BLaER1 (cell line): ENCODE data around the gene GPN3.

ENCODE experiments used
- H3K27ac ChIP-seq: shearing (Covaris generic); formaldehyde crosslinking; 2 replicates; pipeline ENCODE4 v1.8.1; 2022
- H3K27me3 ChIP-seq: shearing (Covaris generic); formaldehyde crosslinking; 2 replicates; pipeline ENCODE4 v1.8.1; 2022
- H3K36me3 ChIP-seq: shearing (Covaris generic); formaldehyde crosslinking; 2 replicates; pipeline ENCODE4 v1.8.1; 2022
- H3K4me1 ChIP-seq: shearing (Covaris generic); formaldehyde crosslinking; 2 replicates; pipeline ENCODE4 v1.8.1; 2022
- H3K4me2 ChIP-seq: shearing (Covaris generic); formaldehyde crosslinking; 2 replicates; pipeline ENCODE4 v1.8.1; 2022
- H3K4me3 ChIP-seq: shearing (Covaris generic); formaldehyde crosslinking; 2 replicates; pipeline ENCODE4 v1.8.1; 2022
- H3K9ac ChIP-seq: shearing (Covaris generic); formaldehyde crosslinking; 2 replicates; pipeline ENCODE4 v1.8.1; 2022
- H3K9me3 ChIP-seq: shearing (Covaris generic); formaldehyde crosslinking; 2 replicates; pipeline ENCODE4 v1.8.1; 2022
- H4K20me1 ChIP-seq: shearing (Covaris generic); formaldehyde crosslinking; 2 replicates; pipeline ENCODE4 v1.8.1; 2022
- Cebpa-rat ChIP-seq: shearing (Covaris generic); IDR thresholded peaks from 2 replicates; pipeline ENCODE4 v1.8.1; 2022

Gene GPN3

GRCh38 chr12:110403976-110404682 lies 63.9 kb downstream of the GPN3 start:
- Histone ChIP-seq H3K27me3 (no peaks in the 10 kb centered on the region), H4K20me1 (peaks cover 20% of the 10 kb centered on the region), H3K9me3 (no peaks in the 10 kb centered on the region), H3K36me3 (peaks cover 28% of the 10 kb centered on the region), H3K4me1 (peaks cover 19% of the 10 kb centered on the region), H3K9ac (peak overlapping the region; percentile 97), H3K4me3 (peak overlapping the region; percentile 93), H3K27ac (peak overlapping the region; percentile 99), H3K4me2 (peak overlapping the region; percentile 92)
- TF ChIP-seq Cebpa-rat: no peak

GRCh38 chr12:110403146-110403975 lies 64.7 kb downstream of the GPN3 start, which contains the start of gene ANAPC7:
TSS of gene ANAPC7 (minus strand) at chr12:110403708. CDS start at chr12:110403627, 81 bp downstream.
- no peak for TF ChIP-seq Cebpa-rat
- Histone ChIP-seq H3K27ac (peak within 1 kb of the TSS; percentile 99), H3K4me3 (peak within 1 kb of the TSS; percentile 93), H3K27me3 (no peaks in the 10 kb centered on the region), H3K4me1 (peaks cover 19% of the 10 kb centered on the region), H3K36me3 (peaks cover 35% of the 10 kb centered on the region), H4K20me1 (peaks cover 20% of the 10 kb centered on the region), H3K4me2 (peak within 1 kb of the TSS; percentile 92), H3K9ac (peak within 1 kb of the TSS; percentile 97), H3K9me3 (no peaks in the 10 kb centered on the region)
